HUDEP-2 (cell line): ENCODE data around the gene LLCFC1.

Experiments used
- DNase-seq, 76 experiments: peaks; one replicate each; lab custom pipeline; 2025; ENCODE audit not compliant: unreplicated experiment in 76 of 76; lab: John Stamatoyannopoulos, UW

Gene LLCFC1

GRCh38 chr7:142938611-142939010, 673 bp upstream of the LLCFC1 start:
- no peak for DNase-seq

DNA sequence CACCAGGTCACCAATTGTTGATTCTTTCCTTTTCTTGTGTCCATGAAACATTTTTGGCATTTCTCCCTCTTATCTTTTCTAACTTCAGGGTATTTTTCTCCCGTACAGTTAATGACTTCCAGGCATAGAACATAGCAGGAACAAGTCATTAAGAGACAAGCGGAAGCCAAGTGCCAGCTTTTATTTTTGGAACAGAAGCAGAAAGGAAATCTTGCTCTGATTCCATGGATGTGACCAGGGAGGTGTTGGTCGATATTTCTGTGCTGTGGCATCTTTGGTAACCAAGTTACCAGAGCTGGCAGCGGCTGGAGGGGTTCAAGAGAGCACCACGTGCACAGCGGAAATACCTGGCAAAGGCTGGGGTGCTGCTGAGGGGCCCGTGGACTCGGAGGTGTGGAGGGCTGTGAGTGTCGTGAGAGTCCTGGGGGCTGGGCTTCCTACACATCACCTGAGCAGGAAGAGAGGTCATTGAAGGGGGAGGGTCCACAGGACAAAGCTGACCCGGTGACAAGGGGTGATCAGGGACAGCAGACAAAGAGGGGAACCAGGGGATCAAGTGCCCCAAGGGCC, 1.8 kb downstream of the LLCFC1 start:
- no peak for DNase-seq

- no peak for DNase-seq
Measured at GRCh38 chr7:142941541-142941940, 2.3 kb downstream of the LLCFC1 start.

- DNase-seq: no peak
Measured at GRCh38 chr7:142942746-142943145, 3.5 kb downstream of the LLCFC1 start.

- DNase-seq: no peak
Measured at GRCh38 chr7:142943706-142944268, 4.5 kb downstream of the LLCFC1 start.

DNA sequence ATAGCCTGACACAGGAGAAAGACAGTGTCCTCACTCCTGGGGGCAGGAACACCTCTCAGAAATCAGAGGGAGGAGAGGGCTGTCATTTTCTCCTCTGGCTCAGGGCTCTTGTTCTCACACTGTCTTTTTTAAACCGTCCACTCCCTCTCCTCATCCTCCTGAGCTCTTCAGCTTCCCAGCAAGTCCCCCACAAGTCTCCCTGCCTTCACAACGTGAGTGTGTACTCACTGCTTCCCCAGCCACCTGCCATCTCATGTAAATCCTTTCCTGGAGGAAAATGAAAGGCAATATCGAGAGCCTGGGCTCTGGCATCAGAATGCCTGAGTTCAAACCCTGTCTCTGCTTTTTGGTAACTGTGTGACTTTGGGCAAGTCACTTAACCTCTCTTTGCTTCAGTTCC, 5.7 kb downstream of the LLCFC1 start:
- no peak for DNase-seq

- no peak for DNase-seq
Measured at GRCh38 chr7:142948603-142949002, 9.3 kb downstream of the LLCFC1 start.

DNA sequence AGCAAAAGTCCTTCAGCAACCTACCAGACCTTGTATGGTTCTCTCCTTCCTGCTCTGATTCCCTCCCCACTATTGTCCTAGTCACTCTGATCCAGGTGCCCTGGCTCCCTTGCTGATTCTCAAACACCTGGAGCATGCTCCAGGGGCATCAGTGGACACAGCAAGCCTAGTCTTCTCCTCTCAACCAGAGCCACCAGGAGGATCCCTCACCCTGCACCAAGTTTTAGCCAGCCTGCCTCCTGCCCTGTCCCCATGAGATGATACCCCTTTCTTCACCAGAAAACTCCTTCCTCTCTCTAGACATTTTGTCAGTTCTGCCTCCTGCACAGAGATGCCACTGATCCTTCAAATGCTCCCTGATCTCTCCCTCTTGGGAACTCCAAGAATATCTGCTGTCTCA, 11.0 kb downstream of the LLCFC1 start:
- no peak for DNase-seq

DNA sequence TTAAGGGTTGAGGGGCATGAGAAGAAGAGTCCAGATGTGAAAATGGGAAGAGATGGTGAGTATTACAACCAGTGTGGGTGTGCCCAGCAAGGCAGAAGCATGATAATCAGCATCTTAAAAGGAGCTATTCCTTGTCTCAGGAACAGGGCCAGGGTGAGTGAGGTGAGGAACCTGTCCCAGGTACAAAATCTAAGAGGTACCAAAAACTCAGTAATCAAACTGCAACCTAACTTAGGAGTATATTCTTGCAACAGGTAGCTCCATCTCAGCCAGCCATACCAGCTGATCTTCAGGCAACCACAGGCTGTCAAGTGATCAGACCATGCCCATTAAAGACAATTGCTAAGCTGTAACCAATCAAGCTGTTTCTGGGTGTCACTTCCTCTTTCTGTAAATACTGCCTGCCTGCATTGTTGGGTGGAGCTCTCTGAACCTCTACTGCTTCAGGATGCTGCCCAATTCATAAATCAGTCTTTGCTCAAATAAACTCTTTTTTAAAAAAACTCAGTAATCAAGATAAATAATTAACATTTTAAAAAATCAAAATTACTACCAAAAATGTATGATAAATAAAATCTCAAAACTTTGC, 15.5 kb downstream of the LLCFC1 start:
- peak in 12 of 76 experiments; percentile 5 to 53 (median 20) for DNase-seq

DNA sequence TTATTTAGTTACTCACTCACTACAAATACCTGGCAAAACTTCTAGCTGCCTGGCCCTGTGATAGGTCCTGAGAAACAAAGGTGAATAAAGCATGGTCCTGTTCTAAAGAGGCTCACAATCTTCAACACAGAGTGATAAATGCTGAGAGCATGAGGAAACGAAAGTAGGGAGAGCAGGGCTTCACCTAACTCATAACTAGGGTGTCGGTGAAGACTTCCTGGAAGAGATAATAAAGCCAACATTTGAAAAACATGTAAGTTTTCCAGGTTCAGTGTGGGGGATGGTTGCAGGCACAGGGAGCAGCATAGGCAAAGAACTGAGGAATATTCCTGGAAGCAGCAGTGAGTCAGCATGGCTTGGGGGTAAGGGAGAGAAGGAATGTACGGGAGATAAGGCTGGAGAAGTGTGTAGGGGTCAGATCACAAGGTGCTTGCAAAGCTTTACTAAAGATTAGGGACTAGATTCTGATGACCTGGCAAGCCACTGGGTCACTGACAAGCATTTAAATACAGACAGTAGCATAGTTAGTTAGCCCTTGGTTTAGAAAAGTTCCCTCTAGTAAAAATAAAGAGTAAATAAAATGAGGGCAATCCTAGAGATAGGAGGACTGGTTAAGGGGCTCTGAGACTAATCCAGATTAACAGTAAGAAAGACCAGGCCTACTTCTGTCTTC, 17.8 kb downstream of the LLCFC1 start:
- DNase-seq: no peak

DNA sequence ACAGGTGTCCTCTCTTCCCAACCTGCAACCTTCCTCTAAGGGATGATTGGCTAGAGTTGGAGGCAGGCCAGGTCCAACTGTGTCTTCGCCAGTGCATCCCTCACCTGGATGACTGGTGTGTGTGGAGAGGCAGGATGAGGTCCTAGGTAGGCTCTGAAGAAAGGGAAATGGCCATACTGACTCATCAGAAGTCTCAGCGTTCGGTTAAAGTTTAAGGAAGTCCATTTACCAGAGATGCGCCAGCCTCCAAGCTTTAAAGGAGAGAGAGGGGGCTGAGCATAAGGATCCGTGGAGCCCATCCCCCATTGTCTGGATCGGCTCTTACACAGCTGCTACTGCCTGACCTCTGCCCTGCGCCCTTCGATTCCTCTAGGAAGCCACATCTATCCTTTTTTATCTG, 18.4 kb downstream of the LLCFC1 start:
- DNase-seq: no peak

DNA sequence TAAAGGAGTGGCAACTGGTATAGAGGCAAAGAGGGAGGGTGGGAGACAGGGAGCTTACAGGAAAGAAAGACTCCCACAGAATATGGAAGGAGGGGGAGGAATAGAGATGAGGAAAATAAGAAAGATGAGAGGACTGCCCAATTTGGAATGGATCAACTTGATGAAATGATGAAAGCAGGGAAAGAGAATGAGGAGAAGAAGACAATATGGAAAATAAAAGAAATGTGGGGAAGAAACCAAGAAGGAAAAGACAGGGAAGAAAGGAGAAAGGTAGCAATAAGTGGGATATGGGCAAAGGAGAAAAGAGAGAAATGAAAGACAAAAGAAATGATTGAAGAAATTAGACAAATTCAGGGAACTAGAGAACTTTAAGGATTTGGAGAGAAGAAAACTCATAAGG, 19.9 kb downstream of the LLCFC1 start:
- no peak for DNase-seq

DNA sequence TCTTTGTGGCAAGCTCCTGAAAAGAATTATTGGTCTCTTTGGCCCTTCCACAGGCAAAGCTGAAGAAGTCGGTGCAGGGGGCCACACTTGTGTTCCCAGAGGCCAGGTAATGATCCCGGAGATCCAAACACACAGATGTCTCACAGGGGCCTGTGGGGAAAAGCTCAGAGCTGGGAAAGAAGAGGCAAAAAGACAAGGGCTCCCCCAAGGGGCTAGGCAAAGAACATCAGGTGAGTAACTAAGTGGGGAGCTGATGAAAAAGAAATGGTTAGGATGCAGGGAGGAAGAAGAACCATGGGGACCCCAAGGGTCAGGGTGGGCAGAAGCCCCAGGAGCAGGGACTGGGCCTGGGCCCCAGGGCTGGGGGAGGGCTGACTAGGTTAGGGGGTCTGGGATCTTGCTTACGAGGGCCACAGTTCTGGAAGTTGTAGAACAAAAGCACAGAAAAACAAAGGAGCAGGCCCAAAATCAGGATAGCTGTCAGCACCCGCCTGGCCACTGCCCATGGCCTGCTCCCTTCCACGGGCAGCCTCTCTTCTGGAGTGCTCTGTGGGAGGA, 21.8 kb downstream of the LLCFC1 start:
- peak in 9 of 76 experiments; percentile 2 to 35 (median 21) for DNase-seq

DNA sequence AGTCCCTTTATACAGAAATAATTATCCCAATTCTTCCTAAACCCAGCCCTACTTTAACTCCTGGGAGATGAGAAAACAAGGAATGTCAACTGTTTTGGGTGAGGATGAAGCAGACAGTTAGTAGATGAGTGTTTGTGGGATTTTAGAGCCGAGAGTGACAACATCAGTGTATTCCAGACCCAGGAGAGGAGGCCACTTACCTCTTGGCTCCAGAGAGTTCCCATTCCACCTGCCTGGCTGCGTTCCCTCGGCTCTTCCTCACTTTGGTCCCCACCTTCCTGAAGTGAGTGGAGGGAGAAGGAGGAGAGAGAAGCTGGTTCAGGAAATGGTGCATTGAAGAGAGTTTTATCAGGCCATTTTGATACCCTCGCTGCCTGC, 22.3 kb downstream of the LLCFC1 start:
- DNase-seq: no peak

DNA sequence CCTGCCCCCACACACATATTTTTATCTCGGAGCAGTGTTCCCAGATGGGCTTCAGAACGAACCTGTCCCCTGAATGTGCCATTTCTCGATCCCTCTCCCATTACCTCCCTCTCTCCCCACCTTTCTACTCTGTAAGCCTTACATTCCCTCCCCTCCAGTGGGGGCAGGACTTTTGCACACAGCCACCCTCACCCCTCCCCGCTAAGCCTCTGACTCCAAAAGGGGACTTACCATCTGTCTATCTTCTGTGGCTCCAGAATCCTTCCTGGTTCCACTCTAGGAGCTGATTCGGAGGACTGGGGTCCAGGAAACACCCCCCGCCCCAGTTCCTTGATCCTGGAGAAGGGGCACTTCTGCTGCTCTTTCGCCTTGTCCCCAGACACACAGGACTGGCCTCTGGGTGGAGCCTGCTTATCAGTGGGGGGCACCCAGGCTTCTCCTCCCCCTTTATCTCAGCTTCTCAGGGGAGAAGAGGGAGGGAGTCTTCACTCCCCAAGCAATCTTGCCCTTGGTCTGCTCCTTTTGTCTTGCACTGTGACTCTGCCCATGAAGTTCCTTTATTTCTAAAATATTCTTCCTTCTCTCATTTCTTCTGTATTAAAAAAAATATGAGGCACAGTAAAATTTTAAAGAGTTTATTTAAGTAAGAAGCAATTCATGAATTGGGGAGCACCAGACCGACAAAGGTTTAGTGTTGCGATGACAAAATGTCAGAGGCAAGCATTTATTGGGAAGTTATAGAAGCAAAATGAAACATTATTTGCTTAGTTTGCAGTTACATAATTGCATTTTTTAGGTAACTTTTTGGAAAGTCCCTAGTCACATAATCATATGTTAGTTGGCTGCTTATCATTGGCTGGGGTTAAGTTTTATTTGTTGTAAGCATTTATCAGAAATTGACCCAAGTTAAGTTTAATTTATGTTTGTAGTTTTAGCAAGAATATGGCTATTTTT, 23.0 kb downstream of the LLCFC1 start, which contains the start of gene KEL:
Gene KEL (minus strand): TSS at position 391 of the 954 bp plus-strand sequence. CDS start 157 bp downstream, at position 234.
- peak in 74 of 76 experiments; percentile 37 to 92 (median 78) for DNase-seq

- DNase-seq: no peak
Measured at GRCh38 chr7:142962991-142963390, 23.7 kb downstream of the LLCFC1 start.

DNA sequence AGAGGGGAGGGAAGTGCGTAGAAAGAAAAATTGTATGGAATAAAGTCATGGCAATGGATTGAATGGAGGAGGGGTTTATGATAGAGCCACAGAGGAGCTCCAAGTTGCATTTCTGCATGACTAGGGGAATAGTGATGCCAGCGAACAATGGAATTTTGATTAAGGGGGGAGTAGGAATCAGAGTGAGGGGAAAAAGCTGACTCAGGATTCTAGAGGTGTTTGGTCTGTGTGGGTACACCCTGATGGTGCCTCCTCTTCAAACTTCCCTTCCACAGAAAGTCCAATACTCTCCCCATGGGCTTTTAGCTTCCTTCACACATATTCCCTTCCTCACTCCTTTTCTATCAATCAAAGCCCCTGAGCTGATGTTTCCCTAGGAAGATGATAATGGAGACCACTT, 24.7 kb downstream of the LLCFC1 start:
- no peak for DNase-seq

DNA sequence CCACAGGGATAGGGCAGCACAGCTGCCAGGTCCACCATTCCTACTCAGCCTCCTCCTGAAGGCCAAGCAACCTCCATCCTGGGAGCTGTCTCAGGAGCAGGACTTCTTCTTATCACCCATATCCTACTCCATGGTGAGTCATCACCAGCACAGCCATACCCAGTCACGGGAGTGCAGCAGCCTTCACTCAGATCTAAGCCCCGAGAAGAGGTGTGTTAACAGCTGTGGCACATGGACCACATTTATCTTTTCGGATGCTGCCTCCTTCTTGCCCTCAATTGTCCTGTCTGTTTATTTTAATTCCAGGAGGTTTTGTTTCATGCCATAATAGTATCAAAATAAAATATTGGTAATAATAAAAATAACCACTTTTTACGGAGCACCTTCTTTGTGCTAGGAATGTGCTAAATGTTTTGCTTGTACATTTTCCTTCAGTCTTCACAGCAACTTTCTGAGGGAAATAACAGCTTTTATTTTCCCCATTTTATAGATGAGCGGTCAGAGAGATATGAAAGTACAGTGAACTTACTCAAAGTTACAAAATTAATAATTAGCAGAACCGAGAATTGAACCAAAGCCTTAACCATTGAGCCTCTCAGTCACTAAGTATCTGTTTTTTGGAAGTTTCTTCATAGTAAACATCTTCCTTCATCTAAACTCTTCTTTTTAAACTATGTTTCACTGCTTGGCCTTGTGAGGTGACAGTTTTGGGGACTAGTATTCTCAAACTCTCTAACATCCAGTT, 25.4 kb downstream of the LLCFC1 start:
- DNase-seq: peak in 43 of 76 experiments; percentile 4 to 66 (median 29)

DNA sequence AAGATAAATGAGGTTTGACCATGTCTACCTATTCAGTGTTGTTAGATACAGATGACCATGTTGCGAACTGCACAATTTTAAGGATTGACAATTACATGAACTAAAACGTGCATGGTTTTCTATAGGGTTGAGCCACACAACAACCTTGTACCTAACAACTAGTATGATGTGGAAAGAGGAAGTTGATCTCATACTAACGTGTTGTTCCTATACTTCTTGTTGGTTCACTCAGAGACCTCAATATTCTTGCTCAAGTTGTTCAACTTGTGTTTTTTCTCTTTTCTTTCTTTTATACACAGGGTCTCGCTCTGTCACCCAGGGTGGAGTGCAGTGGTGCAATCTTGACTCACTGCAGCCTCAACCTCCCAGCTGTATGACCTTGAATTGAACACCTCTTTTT, 28.9 kb downstream of the LLCFC1 start:
- no peak for DNase-seq

GRCh38 chr7:142969183-142969582, 29.9 kb downstream of the LLCFC1 start:
- DNase-seq: no peak
